ENCODE measurements around the gene GOLGA6L1.
"Not testable (repeated sequence)": the region's sequence is repeated elsewhere in the genome, so short reads cannot be mapped to it uniquely, and the experiment has no call there.

The GOLGA6L1 gene, protein sequence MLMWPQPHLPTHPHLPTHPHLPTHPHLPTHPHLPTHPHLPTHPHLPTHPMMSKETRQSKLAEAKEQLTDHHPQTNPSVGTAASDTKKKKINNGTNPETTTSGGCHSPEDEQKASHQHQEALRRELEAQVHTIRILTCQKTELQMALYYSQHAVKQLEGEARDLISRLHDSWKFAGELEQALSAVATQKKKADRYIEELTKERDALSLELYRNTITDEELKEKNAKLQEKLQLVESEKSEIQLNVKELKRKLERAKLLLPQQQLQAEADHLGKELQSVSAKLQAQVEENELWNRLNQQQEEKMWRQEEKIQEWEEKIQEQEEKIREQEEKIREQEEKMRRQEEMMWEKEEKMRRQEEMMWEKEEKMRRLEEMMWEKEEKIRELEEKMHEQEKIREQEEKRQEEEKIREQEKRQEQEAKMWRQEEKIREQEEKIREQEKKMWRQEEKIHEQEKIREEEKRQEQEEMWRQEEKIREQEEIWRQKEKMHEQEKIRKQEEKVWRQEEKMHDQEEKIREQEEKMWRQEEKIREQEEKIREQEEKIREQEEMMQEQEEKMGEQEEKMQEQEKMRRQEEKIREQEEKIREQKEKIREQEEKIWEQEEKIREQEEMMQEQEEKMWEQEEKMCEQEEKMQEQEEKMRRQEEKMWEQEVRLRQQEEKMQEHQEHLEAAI

GRCh38 chr15:23136722-23137121 is at the start of gene GOLGA6L1:
GOLGA6L1 (minus strand) TSS chr15:23136822; CDS start chr15:23136731, 91 bp downstream.
- not testable (repeated sequence) for DNase-seq (ENCODE audit: low read depth); H3K27me3 ChIP-seq (replicated peaks; ENCODE audit: control insufficient read depth, insufficient read depth, low read length); H3K9me3 ChIP-seq (ENCODE audit: control insufficient read depth, low read length); H3K4me1 ChIP-seq (ENCODE audit: control insufficient read depth, insufficient read depth, low read length); H3K9ac ChIP-seq (ENCODE audit: low read length); H3K4me3 ChIP-seq (ENCODE audit: low read length); H3K36me3 ChIP-seq (ENCODE audit: control insufficient read depth, insufficient read depth, low read length, severe bottlenecking)

DNA sequence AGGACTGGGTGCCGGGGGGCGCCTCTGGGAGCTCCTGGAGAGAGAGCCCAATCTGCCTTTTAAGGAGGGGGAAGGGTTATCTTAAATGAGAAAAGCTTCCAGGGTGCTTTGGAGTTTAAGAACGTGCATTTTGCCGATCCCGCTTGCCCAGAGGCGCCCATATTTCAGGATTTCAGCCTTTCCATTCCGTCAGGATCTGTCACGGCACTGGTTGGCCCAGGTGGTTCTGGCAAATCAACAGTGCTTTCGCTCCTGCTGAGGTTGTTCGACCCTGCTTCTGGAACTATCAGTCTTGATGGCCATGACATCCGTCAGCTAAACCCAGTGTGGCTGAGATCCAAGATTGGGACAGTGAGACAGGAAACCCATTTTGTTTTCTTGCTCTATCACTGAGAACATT is 44.6 kb upstream of the GOLGA6L1 start:
- not testable (repeated sequence) for H3K36me3 ChIP-seq (ENCODE audit: control insufficient read depth, insufficient read depth, low read length, severe bottlenecking); H3K9ac ChIP-seq (ENCODE audit: low read length); H3K27me3 ChIP-seq (replicated peaks; ENCODE audit: control insufficient read depth, insufficient read depth, low read length); H3K4me3 ChIP-seq (ENCODE audit: low read length); H3K4me1 ChIP-seq (ENCODE audit: control insufficient read depth, insufficient read depth, low read length); DNase-seq (ENCODE audit: low read depth); H3K9me3 ChIP-seq (ENCODE audit: control insufficient read depth, low read length)

DNA sequence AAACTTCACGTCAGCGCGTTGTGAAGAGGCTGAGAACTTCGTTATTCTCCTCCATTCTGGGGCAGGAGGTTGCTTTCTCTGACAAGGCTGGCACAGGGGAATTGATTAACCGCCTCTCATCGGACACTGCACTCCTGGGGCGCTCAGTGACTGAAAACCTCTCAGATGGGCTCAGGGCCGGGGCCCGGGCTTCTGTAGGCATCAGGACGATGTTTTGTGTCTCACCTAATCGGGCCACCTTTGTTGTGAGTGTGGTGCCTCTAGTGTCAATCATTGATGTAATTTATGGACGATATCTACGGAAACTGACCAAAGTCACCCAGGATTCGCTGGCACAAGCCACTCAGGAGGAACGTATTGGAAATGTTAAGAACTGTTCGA is 43.9 kb upstream of the GOLGA6L1 start:
- not testable (repeated sequence) for H3K27me3 ChIP-seq (replicated peaks; ENCODE audit: control insufficient read depth, insufficient read depth, low read length); H3K36me3 ChIP-seq (ENCODE audit: control insufficient read depth, insufficient read depth, low read length, severe bottlenecking); DNase-seq (ENCODE audit: low read depth); H3K4me3 ChIP-seq (ENCODE audit: low read length); H3K9ac ChIP-seq (ENCODE audit: low read length); H3K4me1 ChIP-seq (ENCODE audit: control insufficient read depth, insufficient read depth, low read length); H3K9me3 ChIP-seq (ENCODE audit: control insufficient read depth, low read length)

DNA sequence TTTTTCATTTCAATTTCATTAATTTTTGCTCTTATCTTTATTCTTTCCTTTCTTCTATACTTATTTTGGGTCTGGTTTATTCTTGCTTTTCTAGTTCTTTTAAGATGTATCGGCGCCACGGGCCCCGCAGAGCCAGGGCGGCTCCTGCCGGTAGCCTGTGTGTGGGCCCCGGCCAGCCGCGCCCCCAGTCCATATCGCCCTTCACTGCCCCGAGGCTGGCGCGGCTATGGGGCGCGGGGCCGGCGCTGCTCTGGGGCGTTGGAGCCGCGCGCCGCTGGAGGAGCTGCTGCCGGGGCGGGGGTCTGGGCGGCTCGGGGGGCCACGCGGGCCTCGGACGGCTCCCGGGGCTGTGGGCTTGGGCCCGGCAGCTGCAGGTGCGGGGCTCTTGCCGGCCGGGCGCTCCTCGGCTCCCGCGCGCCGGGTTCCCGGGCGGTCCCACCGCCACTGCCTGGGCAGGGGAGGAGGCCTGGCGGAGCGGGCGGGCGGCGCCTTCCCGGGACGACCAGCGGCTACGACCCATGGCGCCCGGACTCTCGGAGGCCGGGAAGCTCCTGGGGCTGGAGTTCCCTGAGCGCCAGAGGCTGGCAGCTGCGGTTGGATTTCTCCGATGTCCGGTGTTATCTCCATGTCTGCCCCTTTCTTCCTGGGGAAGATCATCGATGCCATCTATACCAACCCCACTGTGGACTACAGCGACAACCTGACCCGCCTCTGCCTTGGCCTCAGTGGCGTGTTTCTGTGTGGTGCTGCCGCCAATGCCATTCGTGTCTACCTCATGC is 43.3 kb upstream of the GOLGA6L1 start:
- not testable (repeated sequence) for H3K9ac ChIP-seq (ENCODE audit: low read length); H3K36me3 ChIP-seq (ENCODE audit: control insufficient read depth, insufficient read depth, low read length, severe bottlenecking); H3K9me3 ChIP-seq (ENCODE audit: control insufficient read depth, low read length); H3K27me3 ChIP-seq (replicated peaks; ENCODE audit: control insufficient read depth, insufficient read depth, low read length); H3K4me1 ChIP-seq (ENCODE audit: control insufficient read depth, insufficient read depth, low read length); DNase-seq (ENCODE audit: low read depth); H3K4me3 ChIP-seq (ENCODE audit: low read length)

DNA sequence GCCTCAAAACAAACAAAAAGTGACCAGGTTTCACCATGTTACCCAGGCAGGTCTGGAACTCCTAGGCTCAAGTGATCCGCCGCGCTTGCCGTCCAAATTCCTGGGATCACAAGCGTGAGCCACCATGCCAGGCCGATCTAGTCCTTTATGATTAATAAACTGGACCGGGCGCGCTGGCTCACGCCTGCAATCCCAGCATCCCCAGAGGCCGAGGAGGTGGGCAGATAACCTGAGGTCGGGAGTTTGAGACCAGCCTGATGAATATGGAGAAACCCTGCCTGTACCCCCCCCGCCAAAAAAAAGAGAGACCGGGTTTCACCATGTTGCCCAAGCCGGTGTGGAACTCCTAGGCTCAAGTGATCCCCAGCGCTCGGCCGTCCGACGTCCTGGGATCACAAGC is 40.1 kb upstream of the GOLGA6L1 start:
- not testable (repeated sequence) for H3K4me3 ChIP-seq (ENCODE audit: low read length); H3K9me3 ChIP-seq (ENCODE audit: control insufficient read depth, low read length); DNase-seq (ENCODE audit: low read depth)

GRCh38 chr15:23175606-23176005 is 39.0 kb upstream of the GOLGA6L1 start:
- not testable (repeated sequence) for H3K9ac ChIP-seq (ENCODE audit: low read length); H3K4me1 ChIP-seq (ENCODE audit: control insufficient read depth, insufficient read depth, low read length); DNase-seq (ENCODE audit: low read depth); H3K36me3 ChIP-seq (ENCODE audit: control insufficient read depth, insufficient read depth, low read length, severe bottlenecking); H3K9me3 ChIP-seq (ENCODE audit: control insufficient read depth, low read length); H3K4me3 ChIP-seq (ENCODE audit: low read length); H3K27me3 ChIP-seq (replicated peaks; ENCODE audit: control insufficient read depth, insufficient read depth, low read length)

More for the DNA sequence above, 40.1 kb upstream of the GOLGA6L1 start:
- not testable (repeated sequence) for H3K9ac ChIP-seq (ENCODE audit: low read length); H3K36me3 ChIP-seq (ENCODE audit: control insufficient read depth, insufficient read depth, low read length, severe bottlenecking); H3K27me3 ChIP-seq (replicated peaks; ENCODE audit: control insufficient read depth, insufficient read depth, low read length); H3K4me1 ChIP-seq (ENCODE audit: control insufficient read depth, insufficient read depth, low read length)

GRCh38 chr15:23174609-23175140 is 38.1 kb upstream of the GOLGA6L1 start:
- H3K4me1 ChIP-seq (ENCODE audit: control insufficient read depth, insufficient read depth, low read length) = not testable (repeated sequence)

GRCh38 chr15:23132787-23133186 is 3.8 kb downstream of the GOLGA6L1 start:
- H3K27me3 ChIP-seq (replicated peaks; ENCODE audit: control insufficient read depth, insufficient read depth, low read length); H3K36me3 ChIP-seq (ENCODE audit: control insufficient read depth, insufficient read depth, low read length, severe bottlenecking); H3K9ac ChIP-seq (ENCODE audit: low read length); DNase-seq (ENCODE audit: low read depth); H3K9me3 ChIP-seq (ENCODE audit: control insufficient read depth, low read length); H3K4me3 ChIP-seq (ENCODE audit: low read length); H3K4me1 ChIP-seq (ENCODE audit: control insufficient read depth, insufficient read depth, low read length): not testable (repeated sequence)

More at GRCh38 chr15:23174609-23175140, 38.1 kb upstream of the GOLGA6L1 start:
- not testable (repeated sequence) for H3K9me3 ChIP-seq (ENCODE audit: control insufficient read depth, low read length); H3K36me3 ChIP-seq (ENCODE audit: control insufficient read depth, insufficient read depth, low read length, severe bottlenecking); H3K27me3 ChIP-seq (replicated peaks; ENCODE audit: control insufficient read depth, insufficient read depth, low read length); H3K9ac ChIP-seq (ENCODE audit: low read length); H3K4me3 ChIP-seq (ENCODE audit: low read length); DNase-seq (ENCODE audit: low read depth)

GRCh38 chr15:23118208-23118607 is 18.4 kb downstream of the GOLGA6L1 start:
- Histone ChIP-seq H3K27me3 (replicated peaks; ENCODE audit: control insufficient read depth, insufficient read depth, low read length) (peaks cover 3% of the 10 kb centered on the region), H3K36me3 (ENCODE audit: control insufficient read depth, insufficient read depth, low read length, severe bottlenecking) (no peaks in the 10 kb centered on the region), H3K4me3 (ENCODE audit: low read length) (no peak overlapping the region), H3K4me1 (ENCODE audit: control insufficient read depth, insufficient read depth, low read length) (no peaks in the 10 kb centered on the region), H3K9ac (ENCODE audit: low read length) (no peak overlapping the region), H3K9me3 (ENCODE audit: control insufficient read depth, low read length) (no peaks in the 10 kb centered on the region)
- DNase-seq (ENCODE audit: low read depth) = no peak

GRCh38 chr15:23095796-23096195 is 40.8 kb downstream of the GOLGA6L1 start:
- H3K36me3 ChIP-seq (ENCODE audit: control insufficient read depth, insufficient read depth, low read length, severe bottlenecking) = no peaks in the 10 kb centered on the region
- no peak for DNase-seq (ENCODE audit: low read depth)
- H3K4me1 ChIP-seq (ENCODE audit: control insufficient read depth, insufficient read depth, low read length) = no peaks in the 10 kb centered on the region
- H3K9ac ChIP-seq (ENCODE audit: low read length) = no peak overlapping the region
- H3K27me3 ChIP-seq (replicated peaks; ENCODE audit: control insufficient read depth, insufficient read depth, low read length) = peaks cover 25% of the 10 kb centered on the region
- H3K4me3 ChIP-seq (ENCODE audit: low read length) = no peak overlapping the region
- no peaks in the 10 kb centered on the region for H3K9me3 ChIP-seq (ENCODE audit: control insufficient read depth, low read length)

DNA sequence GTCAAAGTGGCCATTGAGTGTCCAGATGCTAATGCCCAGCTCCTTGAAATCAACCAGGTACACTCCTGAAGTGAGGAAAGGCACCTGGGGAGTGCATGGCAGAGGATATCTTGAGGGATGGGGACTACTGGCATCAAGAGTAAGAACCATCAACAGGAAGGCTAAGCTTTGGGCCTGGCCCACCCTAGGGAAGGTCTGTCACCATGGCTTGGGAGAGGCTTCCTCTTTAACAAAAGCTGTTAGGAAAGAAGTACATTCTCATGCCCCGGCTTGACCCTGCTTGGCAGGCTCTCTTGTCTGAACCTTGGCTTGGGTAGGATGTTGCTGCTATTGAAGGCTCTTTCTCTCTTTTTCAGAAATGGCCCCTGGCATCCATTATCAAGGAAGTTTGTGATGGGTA is 53.5 kb downstream of the GOLGA6L1 start:
- Histone ChIP-seq H3K4me3 (ENCODE audit: low read length) (no peak overlapping the region), H3K9ac (ENCODE audit: low read length) (no peak overlapping the region), H3K27me3 (replicated peaks; ENCODE audit: control insufficient read depth, insufficient read depth, low read length) (peaks cover 18% of the 10 kb centered on the region), H3K36me3 (ENCODE audit: control insufficient read depth, insufficient read depth, low read length, severe bottlenecking) (no peaks in the 10 kb centered on the region), H3K4me1 (ENCODE audit: control insufficient read depth, insufficient read depth, low read length) (peaks cover 13% of the 10 kb centered on the region), H3K9me3 (ENCODE audit: control insufficient read depth, low read length) (no peaks in the 10 kb centered on the region)
- no peak for DNase-seq (ENCODE audit: low read depth)
